GM19397 (cell line): ENCODE results near the gene WSB2.
A peak's percentile ranks its signal among the peaks of the same experiment; 100 is the strongest.
"Not testable (repeated sequence)": the region's sequence is repeated elsewhere in the genome, so short reads cannot be mapped to it uniquely, and the experiment has no call there.

Source experiments
- ATAC-seq: cut with Tn5 transposase; IDR thresholded peaks from one replicate; pipeline ENCODE4 v1.9.1; 2021; ENCODE audit warnings: mild to moderate bottlenecking, moderate library complexity; ENCODE audit not compliant: unreplicated experiment

The WSB2 gene

GRCh38 chr12:118036672-118037411 lies 24.1 kb downstream of the WSB2 start:
- ATAC-seq, result no peak

GRCh38 chr12:118035190-118036041 lies 25.6 kb downstream of the WSB2 start:
- ATAC-seq, result peak; percentile 62

- ATAC-seq, result no peak
Observed at GRCh38 chr12:118034429-118035189, 26.4 kb downstream of the WSB2 start.

- no peak for ATAC-seq
Observed at GRCh38 chr12:118033902-118034301, 27.1 kb downstream of the WSB2 start.

GRCh38 chr12:118033323-118033722 lies 27.7 kb downstream of the WSB2 start:
- ATAC-seq, result no peak

- ATAC-seq, result no peak
Observed at GRCh38 chr12:118032188-118032587, 28.8 kb downstream of the WSB2 start.

GRCh38 chr12:118029166-118029565 lies 31.8 kb downstream of the WSB2 start:
- no peak for ATAC-seq

- ATAC-seq, result no peak
Observed at GRCh38 chr12:118025168-118025567, 35.8 kb downstream of the WSB2 start.

- no peak for ATAC-seq
Observed at GRCh38 chr12:118023301-118023860, 37.6 kb downstream of the WSB2 start.

GRCh38 chr12:118022728-118023109 lies 38.3 kb downstream of the WSB2 start:
- ATAC-seq, result no peak

GRCh38 chr12:118022097-118022727 lies 38.8 kb downstream of the WSB2 start:
- ATAC-seq, result not testable (repeated sequence)

GRCh38 chr12:118020036-118020435 lies 40.9 kb downstream of the WSB2 start:
- no peak for ATAC-seq

- ATAC-seq, result no peak
Observed at GRCh38 chr12:118017926-118018325, 43.1 kb downstream of the WSB2 start.

GRCh38 chr12:118016424-118017264 lies 44.3 kb downstream of the WSB2 start, which contains the start of gene RFC5:
Gene RFC5 (plus strand): TSS chr12:118016703. CDS start chr12:118016828, 125 bp downstream.
- peak; percentile 99 for ATAC-seq

- ATAC-seq, result no peak
Observed at GRCh38 chr12:118015944-118016343, 45.0 kb downstream of the WSB2 start.

GRCh38 chr12:118015306-118015705 lies 45.7 kb downstream of the WSB2 start:
- no peak for ATAC-seq

GRCh38 chr12:118013283-118013682 lies 47.7 kb downstream of the WSB2 start:
- ATAC-seq, result no peak

GRCh38 chr12:118011961-118012360 lies 49.0 kb downstream of the WSB2 start:
- ATAC-seq, result no peak

- no peak for ATAC-seq
Observed at GRCh38 chr12:118011377-118011776, 49.6 kb downstream of the WSB2 start.

- no peak for ATAC-seq
Observed at GRCh38 chr12:118010903-118011302, 50.1 kb downstream of the WSB2 start.
